ENCODE data around the gene DLGAP1.

- no peak for TF ChIP-seq ZNF274 (IDR thresholded peaks at IDR 0.05; ENCODE audit: low read depth, low read length)
- TF ChIP-seq SUZ12 (IDR thresholded peaks at IDR 0.05; ENCODE audit: extremely low read depth, insufficient read depth, insufficient read length): no peak
- no peak for TF ChIP-seq YY1 (IDR thresholded peaks at IDR 0.05; ENCODE audit: insufficient read depth, insufficient read length)
Measured at GRCh38 chr18:4026542-4026941, 428.6 kb downstream of the DLGAP1 start.
